Thymus (tissue), 11 donors: ENCODE data around the gene IGFN1. TPM values are rescaled to one million over a fixed set of nuclear protein-coding genes. Genes with fewer than 3 reads are reported as not detected.
"Not testable (repeated sequence)": the region's sequence is repeated elsewhere in the genome, so short reads cannot be mapped to it uniquely, and the experiment has no call there.

Experiments
- DNase-seq, 9 donors: peaks; one replicate each; pipeline ENCODE4 v3.0.0-alpha.2; 2013; ENCODE audit warnings: low spot score in 9 of 9, low read depth in 6 of 9, missing footprints in 1 of 9
- H3K27ac ChIP-seq, 2 donors: one replicate each; pipeline ENCODE4 v1.5.1; 2013; ENCODE audit warnings: control low read depth in 1 of 2, low read depth in 1 of 2, low read length in 1 of 2, mild to moderate bottlenecking in 1 of 2, moderate library complexity in 1 of 2
- H3K27me3 ChIP-seq, 2 donors: one replicate each; pipeline ENCODE4 v1.5.1; 2013; ENCODE audit warnings: low read length in 1 of 2; ENCODE audit not compliant: control insufficient read depth in 2 of 2, insufficient read depth in 1 of 2
- H3K36me3 ChIP-seq, 2 donors: one replicate each; pipeline ENCODE4 v1.5.1; 2013; ENCODE audit warnings: low read length in 1 of 2, mild to moderate bottlenecking in 1 of 2, moderate library complexity in 1 of 2; ENCODE audit not compliant: control insufficient read depth in 2 of 2, insufficient read depth in 2 of 2
- H3K4me1 ChIP-seq, 2 donors: one replicate each; pipeline ENCODE4 v1.5.1; 2013; ENCODE audit warnings: low read length in 2 of 2; ENCODE audit not compliant: control insufficient read depth in 2 of 2, insufficient read depth in 2 of 2
- H3K4me3 ChIP-seq, 2 donors: one replicate each; pipeline ENCODE4 v1.5.1; 2013; ENCODE audit warnings: low read length in 2 of 2, control low read depth in 1 of 2, mild to moderate bottlenecking in 1 of 2
- H3K9me3 ChIP-seq, 2 donors: one replicate each; pipeline ENCODE4 v1.5.1; 2013; ENCODE audit warnings: low read length in 1 of 2, mild to moderate bottlenecking in 1 of 2; ENCODE audit not compliant: control insufficient read depth in 2 of 2, insufficient read depth in 1 of 2
- WGBS: extraction: QIAGEN DNeasy Blood & Tissue Kit; methylation state at CpG from one replicate; pipeline ENCODE4 v1.1.7; 2013; 5-methylcytosine and 5-hydroxymethylcytosine counted together
- polyA plus RNA-seq: library from polyadenylated mRNA; stranded (reverse); fragments of 200-250 nt; gene quantifications from one replicate; pipeline ENCODE4 v1.2.3, GENCODE V29; 2013
- total RNA-seq: library from RNA; stranded (reverse); fragments of 120-200 nt; gene quantifications from one replicate; pipeline ENCODE4 v1.2.4, GENCODE V29; 2013
- donor health status: healthy.

The IGFN1 gene
- total and polyA plus RNA-seq, 2 donors: 0.39 to 0.80 TPM

DNA sequence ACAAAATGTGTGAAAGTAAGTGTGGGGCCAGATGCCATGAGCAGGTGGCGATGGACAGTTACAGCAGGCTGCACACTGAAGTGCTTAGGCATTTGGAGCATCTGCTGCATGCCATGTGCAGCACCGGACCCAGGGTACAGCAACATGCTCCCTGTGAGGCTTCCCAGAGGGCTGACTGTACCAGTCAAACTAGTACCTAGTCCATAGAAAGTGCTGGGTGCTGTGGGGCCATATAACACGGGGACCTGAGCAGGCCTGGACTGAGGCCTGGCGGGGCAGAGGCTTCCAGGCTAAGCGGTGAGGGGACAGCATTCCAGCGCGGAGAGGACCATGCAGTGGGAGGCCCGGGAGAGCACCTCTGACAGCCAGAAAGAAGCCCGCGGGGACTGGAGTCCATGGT lies 62.8 kb downstream of the IGFN1 start:
- 90% methylated on average over 10 of the region's 10 CpGs for WGBS
- Histone ChIP-seq H3K36me3 (no peaks in the 10 kb centered on the region), H3K4me3 (no peak overlapping the region), H3K4me1 (no peaks in the 10 kb centered on the region), H3K27ac (no peak overlapping the region), H3K27me3 (peaks cover 0 to 2% of the 10 kb centered on the region in 2 donors), H3K9me3 (no peaks in the 10 kb centered on the region)
- no peak for DNase-seq

DNA sequence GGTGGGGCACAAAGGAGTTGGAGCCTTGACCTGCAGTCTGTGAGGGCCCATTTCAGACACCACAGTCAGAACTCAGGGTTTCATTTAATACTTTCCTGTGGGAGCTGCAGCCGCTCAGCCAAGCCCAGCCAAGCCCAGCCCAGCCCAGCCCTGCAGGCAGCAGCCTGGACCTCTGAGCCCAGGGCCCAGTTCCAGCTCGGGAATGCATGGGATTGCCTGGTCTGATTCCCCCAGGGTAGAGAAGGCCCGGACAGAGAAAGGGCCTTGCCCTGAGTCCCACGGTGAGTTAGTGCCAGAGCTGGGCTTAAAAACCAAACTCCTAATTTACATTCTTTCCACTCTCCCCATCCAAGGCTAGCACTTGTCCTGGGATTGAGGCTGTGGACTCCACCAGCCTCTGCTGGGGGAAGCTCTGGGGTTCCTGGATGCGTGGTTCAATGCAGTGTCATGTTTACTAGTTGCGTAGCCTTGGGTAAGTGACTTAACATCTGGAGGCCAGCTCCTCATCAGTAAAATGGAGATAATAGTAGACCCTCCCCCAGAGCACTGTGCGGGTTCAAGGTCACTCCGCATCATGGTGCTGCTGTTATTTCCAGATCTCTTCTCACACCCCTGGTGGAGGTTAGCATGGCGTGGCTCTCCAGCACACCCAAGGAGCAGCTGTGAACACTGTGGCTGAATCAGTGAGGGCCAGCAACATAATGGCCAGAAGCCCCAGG lies 63.4 kb downstream of the IGFN1 start:
- Histone ChIP-seq H3K9me3 (no peaks in the 10 kb centered on the region), H3K27ac (no peak overlapping the region), H3K27me3 (peaks cover 3 to 9% of the 10 kb centered on the region in 2 donors), H3K4me3 (no peak overlapping the region), H3K36me3 (no peaks in the 10 kb centered on the region), H3K4me1 (no peaks in the 10 kb centered on the region)
- no peak for DNase-seq
- WGBS: 93% methylated on average over 9 of the region's 9 CpGs

DNA sequence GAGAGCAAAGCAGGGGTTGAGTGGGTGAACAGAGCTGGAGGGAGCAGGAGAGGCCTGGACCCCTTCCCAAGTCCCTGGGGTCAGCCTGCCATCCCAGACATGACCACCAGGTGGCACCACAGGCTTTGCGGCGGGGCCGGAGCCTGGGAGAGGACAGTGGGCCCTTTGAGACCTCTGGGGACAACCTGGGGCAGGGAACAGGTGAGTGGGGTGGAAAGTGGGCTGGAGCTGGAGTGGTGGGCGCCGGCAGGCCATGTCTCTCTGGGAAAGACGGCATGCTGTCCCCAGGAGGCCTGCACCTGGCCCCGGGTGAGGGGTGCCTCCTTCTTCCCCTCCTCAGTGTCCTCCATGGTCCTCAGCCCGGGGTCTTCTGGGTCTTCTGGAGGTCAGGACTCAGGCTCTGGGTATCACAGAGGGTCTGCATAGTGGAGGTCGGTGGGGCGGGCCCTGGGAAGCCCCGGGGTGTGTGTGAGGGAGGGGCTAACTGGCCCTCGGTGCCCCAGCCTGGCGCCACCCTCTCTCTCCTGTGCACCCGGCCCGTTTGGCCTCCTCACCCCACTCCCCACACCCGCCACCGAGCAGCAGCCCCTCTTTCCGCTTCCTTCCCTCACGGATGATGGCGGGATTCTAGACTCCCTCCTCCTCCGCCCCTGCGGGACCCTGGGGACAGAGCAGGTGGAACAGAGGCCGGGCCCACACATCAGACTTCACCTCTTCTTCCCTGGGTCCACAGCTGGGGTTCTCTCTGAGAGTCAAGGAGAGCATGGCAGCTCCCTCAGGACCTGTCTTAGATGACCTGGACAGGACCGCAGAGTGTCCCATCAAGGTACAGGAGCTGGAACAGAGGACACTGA lies 64.2 kb downstream of the IGFN1 start:
- DNase-seq: peak in 6 of 9 donors; percentile 5 to 56 (median 24)
- peaks cover 0 to 2% of the 10 kb centered on the region in 2 donors for H3K4me1 ChIP-seq
- H3K9me3 ChIP-seq: no peaks in the 10 kb centered on the region
- peaks cover 6 to 17% of the 10 kb centered on the region in 2 donors for H3K27me3 ChIP-seq
- H3K36me3 ChIP-seq: no peaks in the 10 kb centered on the region
- no peak overlapping the region for H3K4me3 ChIP-seq
- 55% methylated on average over 24 of the region's 24 CpGs for WGBS
- H3K27ac ChIP-seq: no peak overlapping the region

DNA sequence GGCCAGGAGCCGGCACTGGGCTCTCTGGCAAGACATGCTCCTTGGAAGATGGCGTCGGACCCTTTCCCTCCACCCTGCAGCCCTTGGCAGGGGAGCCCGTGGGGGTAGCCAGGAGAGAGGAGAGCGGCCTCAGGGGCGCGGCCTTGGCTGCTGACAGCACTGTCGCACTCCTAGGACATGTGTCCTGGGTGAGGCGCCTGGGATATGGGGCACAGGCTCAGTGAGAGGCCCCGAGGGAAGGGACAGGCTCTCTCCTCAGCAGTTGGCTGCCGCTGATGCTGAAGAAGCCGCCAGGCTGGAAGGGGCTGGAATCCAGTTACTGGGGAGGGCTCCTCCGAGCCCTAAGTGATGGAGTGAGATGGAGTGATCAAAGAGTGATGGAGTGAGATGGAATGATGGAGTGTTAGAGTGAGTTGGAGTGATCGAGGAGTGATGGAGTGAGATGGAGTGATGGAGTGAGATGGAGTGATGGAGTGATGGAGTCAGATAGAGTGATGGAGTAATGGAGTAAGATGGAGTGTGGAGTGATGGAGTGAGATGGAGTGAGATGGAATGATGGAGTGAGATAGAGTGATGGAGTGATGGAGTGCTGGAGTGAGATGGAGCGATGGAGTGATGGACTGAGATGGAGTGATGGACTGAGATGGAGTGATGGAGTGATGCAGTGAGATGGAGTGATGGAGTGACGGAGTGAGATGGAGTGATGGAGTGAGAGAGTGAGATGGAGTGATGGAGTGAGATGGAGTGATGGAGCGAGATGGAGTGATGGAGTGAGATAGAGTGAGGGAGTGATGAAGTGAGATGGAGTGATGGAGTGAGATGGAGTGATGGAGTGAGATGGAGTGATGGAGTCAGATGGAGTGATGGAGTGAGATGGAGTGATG lies 65.1 kb downstream of the IGFN1 start:
- no peak overlapping the region for H3K4me3 ChIP-seq
- peaks cover 10 to 25% of the 10 kb centered on the region in 2 donors for H3K27me3 ChIP-seq
- WGBS: 92% methylated on average over 17 of the region's 17 CpGs
- H3K27ac ChIP-seq: no peak overlapping the region
- DNase-seq: no peak
- peaks cover 0 to 2% of the 10 kb centered on the region in 2 donors for H3K4me1 ChIP-seq
- H3K36me3 ChIP-seq: no peaks in the 10 kb centered on the region
- H3K9me3 ChIP-seq: no peaks in the 10 kb centered on the region

DNA sequence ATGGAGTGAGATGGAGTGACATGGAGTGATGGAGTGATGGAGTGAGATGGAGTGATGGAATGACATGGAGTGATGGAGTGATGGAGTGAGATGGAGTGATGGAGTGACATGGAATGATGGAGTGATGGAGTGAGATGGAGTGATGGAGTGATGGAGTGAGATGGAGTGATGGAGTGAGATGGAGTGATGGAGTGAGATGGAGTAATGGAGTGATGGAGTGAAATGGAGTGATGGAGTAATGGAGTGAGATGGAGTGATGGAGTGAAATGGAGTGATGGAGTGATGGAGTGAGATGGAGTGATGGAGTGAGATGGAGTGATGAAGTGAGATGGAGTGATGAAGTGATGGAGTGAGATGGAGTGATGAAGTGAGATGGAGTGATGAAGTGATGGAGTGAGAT lies 67.5 kb downstream of the IGFN1 start:
- peaks cover 10 to 39% of the 10 kb centered on the region in 2 donors for H3K27me3 ChIP-seq
- not testable (repeated sequence) for H3K4me1 ChIP-seq

DNA sequence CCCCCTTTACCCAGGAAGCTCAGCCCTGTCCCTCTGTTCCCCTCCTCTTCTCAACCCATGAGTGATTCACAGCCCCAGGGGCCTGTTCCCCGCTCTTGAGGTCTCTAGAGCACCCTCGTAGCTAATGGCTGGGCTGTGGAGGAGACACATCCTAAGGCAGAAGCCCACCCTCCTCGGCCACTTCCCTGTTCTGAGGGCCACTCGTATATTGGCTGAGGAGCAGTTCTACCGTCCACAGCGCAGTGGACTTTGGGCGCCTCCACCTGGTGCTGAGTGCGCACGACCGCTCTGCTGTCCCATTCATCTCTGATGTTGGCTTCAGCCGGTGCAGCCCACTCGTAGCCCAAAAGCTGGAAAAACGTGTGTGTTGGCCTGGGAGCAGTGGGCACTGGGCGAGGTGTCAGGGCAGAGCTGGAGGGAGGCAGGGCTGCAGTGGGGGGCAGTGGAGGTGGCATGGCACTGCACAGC lies 68.2 kb downstream of the IGFN1 start:
- H3K9me3 ChIP-seq: no peaks in the 10 kb centered on the region
- DNase-seq: no peak
- 92% methylated on average over 14 of the region's 14 CpGs for WGBS
- H3K27me3 ChIP-seq: peaks cover 10 to 41% of the 10 kb centered on the region in 2 donors
- H3K27ac ChIP-seq: no peak overlapping the region
- H3K4me3 ChIP-seq: no peak overlapping the region
- peaks cover 0 to 6% of the 10 kb centered on the region in 2 donors for H3K4me1 ChIP-seq
- H3K36me3 ChIP-seq: no peaks in the 10 kb centered on the region

More for the DNA sequence above, 67.5 kb downstream of the IGFN1 start:
- not testable (repeated sequence) for DNase-seq, H3K4me3 ChIP-seq, H3K27ac ChIP-seq, H3K36me3 ChIP-seq, H3K9me3 ChIP-seq

DNA sequence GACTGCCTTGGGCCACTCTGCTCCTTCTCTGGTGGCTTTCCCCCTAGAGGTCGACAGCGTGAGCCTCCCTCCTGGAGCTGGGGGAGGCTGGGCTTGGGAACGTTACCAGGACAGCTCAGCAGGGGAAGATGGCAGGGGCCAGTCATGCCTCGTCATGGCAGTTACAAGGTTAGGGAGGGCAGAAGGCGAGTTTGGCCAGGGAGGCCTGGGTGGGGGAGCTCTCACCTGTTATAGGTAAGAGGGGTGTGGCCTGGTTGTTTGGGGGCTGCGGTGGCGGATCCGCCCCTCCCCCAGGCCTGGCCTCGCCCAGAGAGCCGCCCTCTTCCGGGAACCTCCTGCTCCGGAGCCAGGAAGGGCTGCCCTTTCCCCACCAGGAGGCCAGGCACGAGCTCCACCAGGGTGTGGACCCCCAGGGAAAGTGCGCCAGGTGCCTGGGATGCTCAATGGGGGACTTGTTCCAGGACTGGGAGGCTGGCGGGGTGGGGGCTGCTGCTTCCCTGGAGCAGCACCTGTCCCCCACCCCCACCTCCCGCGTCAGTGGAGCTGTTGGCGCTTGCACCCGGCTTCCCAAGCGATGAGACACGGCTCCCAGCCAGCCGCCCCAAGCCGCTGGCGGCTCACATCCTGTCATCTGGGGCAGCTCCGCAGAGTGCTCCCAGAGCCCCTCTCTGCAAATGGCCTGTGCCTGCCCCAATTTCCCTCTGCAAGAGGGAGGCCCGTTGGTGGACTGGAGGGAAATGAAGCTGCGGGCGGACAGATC lies 69.0 kb downstream of the IGFN1 start:
- peak overlapping the region in 1 of 2 donors; percentile 18 for H3K4me3 ChIP-seq
- H3K36me3 ChIP-seq: no peaks in the 10 kb centered on the region
- 9% methylated on average over 28 of the region's 28 CpGs for WGBS
- DNase-seq: peak in 2 of 9 donors; percentile 11 to 27
- no peaks in the 10 kb centered on the region for H3K9me3 ChIP-seq
- H3K27ac ChIP-seq: peak overlapping the region; percentile 17 to 52
- peaks cover 10 to 48% of the 10 kb centered on the region in 2 donors for H3K27me3 ChIP-seq
- peaks cover 0 to 6% of the 10 kb centered on the region in 2 donors for H3K4me1 ChIP-seq

DNA sequence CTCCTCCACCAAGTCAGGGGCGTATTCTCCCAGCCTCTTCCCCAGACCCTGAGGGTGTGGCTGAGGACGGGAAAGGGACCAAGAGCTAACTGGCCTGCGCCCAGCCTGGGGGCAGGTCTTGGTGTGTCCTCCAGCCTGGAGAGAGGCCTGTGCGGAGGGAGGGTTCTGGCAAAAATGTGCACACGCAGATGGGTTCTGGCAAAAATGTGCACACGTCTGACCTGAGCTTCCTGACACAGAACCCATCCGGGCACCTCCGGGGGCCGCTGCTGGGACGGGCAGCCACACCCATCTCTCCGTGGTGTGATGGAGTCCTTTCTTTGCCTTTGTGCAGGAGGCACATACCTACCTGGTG lies 69.6 kb downstream of the IGFN1 start:
- 57% methylated on average over 11 of the region's 11 CpGs for WGBS
- H3K27ac ChIP-seq: peak overlapping the region in 1 of 2 donors; percentile 52
- no peak overlapping the region for H3K4me3 ChIP-seq
- peaks cover 10 to 48% of the 10 kb centered on the region in 2 donors for H3K27me3 ChIP-seq
- peaks cover 0 to 6% of the 10 kb centered on the region in 2 donors for H3K4me1 ChIP-seq
- no peaks in the 10 kb centered on the region for H3K9me3 ChIP-seq
- no peaks in the 10 kb centered on the region for H3K36me3 ChIP-seq
- DNase-seq: no peak
